Hematopoietic multipotent progenitor cell treated with erythropoietin and hydrocortisone succinate and interleukin-3 and kit ligand, for 6 days (in vitro differentiated cells): ENCODE results near the gene CIITA.
"Not testable (repeated sequence)": the region's sequence is repeated elsewhere in the genome, so short reads cannot be mapped to it uniquely, and the experiment has no call there.

Experiments used
- DNase-seq: peaks from one replicate; pipeline ENCODE4 v3.0.0-alpha.2; 2015

CIITA gene

DNA sequence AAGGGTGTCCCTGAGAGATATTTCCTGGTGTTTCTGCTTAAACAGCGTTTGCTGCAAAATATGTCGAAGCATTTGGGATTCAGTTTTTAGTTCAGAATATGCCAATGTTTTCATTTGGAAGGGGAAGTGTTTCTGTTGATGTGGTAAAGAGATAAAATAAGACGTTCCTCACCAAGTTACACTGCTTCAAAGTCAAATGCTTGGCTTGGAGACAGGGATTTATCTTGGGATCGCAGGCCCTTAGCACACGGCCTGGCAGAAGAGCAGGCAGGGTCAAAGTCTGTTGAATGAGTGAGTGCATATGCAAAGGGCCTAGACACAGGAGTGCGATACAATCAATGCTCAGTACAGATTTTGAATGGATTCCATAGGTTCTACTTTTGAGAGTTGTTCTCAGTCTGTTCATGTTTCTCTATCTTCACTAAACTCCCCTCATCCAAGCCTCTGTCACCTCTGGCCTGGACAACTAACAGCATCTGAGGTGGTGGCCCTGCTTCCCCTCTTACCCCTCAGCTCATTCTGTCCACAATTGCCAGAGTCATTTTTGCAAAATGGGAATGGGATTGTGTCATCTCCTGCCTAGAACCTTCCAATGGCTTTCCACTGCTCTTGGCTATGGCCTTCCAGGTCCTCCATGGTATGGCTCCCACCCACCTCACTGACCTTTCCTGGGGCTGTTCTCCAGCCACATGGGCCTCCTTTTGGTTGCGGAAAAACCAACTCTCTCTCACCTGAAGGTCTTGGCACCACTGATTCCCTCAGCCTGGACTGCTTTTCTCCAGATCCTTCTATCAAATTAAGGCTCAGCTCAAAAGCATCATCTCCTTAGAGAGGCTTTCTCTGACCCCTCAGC, 62.0 kb downstream of the CIITA start:
- DNase-seq, result peak; percentile 73

DNA sequence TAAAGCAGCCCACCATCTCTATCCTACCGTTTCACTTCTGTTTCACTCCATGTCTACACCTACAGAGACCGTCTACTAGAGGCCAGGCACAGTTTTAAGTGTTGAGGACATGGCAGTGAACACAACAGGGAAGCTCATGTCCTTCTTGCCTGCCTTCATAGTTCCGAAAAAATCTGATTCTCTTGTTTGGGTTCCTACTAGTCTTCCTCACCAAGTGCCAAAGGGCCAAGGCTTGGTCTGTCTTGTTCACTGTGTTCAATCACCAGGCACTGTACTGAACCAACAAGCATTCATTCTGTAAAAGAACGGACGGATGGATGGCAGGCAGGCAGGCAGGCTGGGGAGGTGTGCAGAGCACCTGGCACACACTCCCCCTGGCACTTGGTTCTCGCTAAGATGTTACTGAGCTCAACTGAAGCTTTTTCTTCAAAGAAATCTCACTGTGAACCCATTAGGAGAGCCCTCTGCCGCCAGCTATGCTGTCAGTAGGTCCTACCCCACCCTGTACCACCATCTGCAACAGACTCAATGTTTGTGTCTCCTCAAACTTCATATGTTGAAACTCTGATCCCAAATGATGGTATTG, 62.7 kb downstream of the CIITA start:
- no peak for DNase-seq

DNA sequence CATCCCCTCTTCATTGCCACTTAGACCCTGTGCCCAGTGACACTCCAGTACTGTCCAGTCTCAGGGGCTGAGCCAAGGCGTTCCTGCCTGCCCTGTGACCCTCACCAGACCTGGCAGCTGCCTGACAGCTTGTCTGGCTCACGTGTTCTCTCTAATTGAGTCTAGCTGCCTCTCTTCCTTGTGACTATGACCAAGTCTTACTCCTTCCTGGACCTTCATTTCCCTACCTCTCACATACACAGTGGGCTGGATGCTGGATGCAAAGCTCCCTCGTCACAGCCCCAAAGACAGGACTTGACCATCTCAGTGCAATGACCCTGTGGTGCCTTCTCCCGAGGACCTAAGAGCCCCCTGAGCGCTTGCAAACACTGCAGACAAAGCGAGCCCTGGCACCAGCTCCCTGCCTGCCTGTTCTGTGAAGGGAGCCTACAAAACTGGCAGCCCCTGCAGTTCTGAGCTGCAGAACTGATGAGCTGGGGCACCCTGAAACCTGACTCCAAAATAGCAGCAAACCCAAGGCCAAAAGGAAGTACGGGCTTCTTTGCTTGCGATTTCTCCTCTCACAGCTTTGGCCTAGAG, 63.6 kb downstream of the CIITA start:
- DNase-seq, result no peak

DNA sequence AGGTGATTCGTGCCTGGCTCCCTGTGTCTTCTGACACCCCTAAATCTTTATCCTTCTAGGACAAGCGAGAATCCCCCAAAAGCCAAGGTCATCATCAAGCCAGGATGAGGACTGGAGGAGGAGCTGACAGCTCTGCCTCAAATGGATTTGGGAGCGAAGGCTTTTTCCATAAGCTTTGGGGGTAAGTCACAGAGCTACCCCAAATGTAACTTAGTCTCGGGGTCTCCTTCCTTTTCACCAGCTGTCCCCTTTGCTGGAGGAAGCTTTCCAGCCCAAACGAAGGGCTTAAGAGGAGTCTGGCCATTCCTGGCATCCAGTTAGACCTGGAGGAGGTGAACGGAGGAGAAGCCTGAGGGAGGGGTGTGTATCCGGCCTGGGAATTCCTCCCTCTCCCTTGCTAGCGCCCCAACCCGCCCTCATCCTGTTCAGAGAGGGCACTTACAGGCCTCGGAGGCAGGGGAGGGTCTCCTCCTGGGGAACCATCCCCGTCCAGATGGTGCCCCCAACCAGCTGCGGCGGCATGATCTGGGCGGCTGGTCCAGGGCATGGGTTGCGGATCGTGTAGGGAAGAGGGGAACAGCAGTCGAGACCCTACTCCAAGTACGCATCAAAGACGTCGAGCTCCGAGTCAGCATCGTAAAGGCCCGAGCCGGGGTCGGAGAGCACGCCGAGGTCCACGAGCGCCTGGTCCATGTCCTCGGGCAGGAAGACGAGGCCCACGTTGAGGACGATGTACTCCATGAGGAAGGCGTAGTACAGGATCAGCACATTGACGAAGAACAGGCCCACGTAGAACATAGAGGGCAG, 64.3 kb downstream of the CIITA start:
- no peak for DNase-seq

DNA sequence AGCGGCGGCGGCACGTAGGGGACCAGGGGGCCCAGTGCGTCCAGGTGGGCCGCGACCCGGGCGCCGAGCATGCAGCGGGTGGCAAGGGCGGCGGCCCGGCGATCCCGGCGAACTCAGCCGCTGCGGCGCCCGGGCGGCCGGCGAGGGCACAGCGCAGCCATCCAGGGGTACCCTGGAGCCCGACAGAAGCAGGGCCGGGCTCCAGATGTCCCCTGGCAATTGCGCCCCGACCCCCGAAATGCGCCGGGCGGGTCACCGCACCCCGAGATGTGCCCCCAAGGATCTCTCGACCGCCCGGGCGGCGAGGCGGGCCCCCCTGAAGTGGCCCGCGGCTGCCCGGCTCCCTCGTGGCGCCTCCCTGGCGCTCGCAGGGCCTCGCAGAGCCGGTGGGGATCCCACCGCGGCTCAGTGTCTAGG, 64.9 kb downstream of the CIITA start:
- not testable (repeated sequence) for DNase-seq

DNA sequence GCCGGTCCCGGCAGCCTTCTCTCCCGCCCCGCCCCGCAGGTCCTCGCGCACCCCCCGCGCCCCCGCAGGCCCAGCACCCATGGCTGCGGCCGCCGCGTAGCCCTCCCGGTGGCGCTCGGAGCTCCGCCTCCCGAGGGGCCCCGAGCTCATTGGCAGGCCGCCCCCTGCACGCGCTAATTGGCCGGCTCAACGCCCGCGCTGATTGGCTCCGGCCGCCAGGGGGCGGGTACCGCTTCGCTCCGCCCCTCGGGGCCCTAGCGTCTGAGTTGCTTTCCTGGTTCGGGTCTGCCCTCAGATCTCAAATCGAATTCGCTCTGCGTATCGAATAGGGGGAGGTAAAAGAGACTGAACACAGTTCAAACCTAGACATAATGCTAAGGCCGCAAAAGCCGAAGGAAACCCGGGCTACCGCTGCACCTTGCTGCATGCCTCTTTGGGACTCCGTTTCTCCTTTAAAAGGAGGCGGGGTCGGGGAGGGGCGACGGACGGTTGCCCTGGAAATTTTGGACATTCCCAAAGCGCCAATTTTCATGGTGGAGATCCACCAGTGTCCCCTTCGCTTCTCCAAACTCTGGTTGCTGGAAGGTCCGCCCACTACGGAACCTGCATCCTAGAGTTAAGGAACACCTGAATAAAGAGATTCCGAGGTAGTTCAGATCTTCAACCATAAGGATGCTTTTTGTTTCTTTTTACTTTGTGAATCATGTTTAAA, 65.5 kb downstream of the CIITA start, which contains the start of gene DEXI:
DEXI (minus strand) TSS at position 117 of the 712 bp plus-strand sequence. CDS start 463 bp downstream, outside the sequence.
- peak; percentile 96 for DNase-seq

DNA sequence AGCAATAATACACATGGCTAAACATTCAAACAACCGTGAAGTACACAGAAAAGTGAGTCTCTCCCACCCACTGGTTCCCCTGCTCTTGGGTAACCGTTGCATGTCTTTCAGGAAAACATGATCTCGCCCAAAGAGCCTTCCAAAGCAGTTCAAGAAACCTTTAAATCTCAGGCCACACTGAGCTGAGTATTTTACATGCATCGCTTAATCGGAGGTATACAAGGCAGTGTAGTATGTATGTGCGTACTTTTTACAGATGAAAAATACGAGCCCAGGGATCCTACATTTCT, 66.0 kb downstream of the CIITA start:
- DNase-seq, result no peak

DNA sequence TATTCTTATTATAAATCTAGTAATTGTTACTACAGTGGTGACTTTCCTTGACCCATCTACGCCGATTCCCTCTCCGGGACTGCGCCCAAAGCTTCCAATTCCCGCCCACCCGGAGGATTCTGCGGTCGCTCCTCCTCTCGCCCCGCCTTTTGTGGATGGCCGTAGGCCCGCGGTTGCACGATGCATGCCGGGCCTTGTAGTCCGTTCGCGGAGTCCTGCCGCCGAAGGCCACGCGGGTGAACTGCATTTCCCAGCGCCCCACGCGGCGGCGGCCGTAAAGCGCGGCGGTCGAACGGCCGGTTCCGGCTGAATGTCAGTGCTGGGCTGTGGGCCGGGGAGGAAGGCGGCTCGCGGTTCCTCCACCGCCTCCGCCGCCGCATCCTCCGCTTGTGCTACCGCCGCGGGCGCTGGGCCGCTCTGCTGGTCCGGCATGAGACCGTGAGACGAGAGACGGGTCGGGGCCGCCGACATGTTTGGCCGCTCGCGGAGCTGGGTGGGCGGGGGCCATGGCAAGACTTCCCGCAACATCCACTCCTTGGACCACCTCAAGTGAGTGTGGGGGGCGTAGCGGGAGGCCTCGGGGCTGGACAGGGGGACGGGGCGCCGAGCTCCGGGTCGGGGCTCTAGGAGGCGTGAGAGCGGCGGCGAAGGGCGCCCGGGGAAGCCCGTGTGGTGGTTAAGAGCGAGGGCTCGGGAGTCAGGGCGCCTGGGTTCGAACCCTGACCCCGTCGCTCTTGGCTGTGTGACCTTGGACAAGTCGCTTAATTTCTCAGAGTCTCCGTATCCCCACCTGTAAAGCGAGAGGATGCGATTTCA, 67.5 kb downstream of the CIITA start, which contains the start of gene CLEC16A:
CLEC16A (plus strand) TSS at position 316 of the 816 bp plus-strand sequence; CDS start at position 470, 154 bp downstream.
- peak; percentile 97 for DNase-seq

DNA sequence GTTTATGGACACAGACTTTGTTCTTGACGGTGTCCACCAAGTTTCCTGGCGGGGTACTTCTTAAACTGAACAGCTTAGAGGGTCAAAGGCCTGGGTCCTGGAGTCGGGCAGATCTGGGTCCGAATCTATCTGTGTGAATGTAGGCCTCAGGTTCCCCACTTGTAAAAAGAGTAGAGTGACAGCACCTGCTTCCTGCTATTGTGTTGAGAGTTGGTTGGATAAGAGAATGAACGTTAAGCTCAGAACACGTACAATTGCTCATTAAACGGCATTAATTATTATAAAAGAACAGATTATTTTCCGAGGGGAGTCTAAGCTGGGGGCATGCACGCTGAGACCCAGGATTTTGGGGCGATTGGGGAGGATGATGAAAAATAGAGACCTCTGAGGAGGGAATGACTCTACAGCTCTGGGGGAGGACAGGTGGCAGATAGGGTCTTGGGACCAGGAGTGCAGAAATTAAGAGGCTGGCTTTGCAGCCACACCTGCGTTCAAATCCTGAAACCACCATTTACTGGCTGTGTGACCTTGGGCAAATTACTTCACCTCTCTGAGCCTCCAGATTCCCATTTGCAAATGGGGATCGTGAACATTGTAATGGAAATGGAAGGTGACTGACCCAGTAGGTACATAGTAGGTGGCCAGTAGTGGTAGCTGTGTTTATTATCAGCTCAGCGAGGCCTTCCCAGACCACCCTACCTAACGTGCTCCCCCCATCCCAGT, 68.2 kb downstream of the CIITA start:
- DNase-seq, result no peak

DNA sequence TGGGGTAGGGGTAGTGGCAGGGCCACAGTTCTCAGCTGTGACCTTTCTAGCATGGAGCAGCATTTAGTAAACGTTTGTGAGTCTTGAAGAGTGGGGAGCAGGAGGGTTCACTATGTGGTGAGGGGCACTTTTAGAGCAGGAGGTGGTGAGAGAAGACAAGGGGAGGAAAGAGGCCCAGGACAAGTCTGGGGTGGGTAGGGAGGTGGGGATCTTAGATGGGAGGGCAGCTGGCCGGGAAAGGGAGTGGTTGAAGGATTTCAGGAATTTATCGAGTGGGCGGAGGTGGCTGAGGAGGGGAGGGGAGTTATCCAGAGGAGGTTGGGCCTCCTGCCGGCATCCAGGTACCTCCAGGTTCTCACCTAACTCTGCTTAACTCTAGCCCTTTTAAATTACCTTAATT, 69.3 kb downstream of the CIITA start:
- DNase-seq, result no peak

DNA sequence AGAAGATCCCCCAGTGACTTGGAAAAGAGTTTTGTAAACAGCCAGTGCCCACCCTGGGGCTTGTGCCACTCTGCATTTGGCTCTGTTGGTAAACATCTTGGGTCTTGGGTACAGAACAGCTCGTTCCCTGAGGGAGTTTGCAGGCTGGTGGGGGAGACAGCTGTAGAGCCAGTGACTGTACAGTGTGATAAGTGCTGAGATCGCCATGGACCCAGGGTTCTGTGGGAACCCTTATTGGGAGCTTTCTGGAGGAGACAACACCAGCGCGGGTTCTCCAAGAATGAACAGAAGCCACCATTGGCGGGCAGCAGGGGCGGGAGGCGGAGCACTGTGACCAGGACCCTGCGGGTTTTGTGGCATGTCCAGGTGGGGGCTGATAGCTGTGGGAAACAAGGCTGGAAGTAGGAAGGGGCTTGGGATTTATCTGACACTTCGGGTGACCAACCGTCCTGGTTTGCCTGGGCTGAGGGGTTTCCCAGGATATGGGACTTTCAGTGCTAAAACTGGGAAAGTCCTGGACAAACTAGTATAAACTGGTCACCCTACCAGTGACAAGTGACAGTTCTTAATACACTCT, 70.3 kb downstream of the CIITA start:
- peak; percentile 27 for DNase-seq

DNA sequence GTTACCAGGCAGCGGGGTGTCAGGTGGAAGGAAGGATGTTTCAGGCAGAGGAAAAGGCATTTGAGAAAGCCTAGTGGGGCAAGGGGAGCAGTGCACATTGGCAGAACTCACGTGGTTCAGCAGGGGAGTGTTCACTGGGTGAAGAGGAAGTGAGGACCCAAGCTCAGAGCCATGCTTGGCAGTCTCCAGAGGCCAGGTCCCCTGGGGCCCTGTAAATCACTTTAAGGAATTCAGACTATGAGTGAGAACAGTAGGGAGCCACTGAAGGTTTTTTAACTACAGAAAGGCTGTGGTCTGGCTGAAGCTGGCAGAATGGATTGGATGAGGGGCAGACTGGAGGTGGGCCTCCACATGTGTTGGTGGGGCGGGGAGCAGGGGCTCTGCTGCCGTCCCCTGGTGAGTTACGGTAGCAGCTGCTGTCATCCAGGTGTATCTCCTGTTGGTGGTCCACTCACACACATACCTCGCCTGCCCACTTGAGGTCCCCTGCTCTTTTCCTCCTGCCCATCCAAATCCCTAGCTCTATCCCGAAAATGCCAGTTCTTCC, 72.5 kb downstream of the CIITA start:
- DNase-seq, result peak; percentile 76

DNA sequence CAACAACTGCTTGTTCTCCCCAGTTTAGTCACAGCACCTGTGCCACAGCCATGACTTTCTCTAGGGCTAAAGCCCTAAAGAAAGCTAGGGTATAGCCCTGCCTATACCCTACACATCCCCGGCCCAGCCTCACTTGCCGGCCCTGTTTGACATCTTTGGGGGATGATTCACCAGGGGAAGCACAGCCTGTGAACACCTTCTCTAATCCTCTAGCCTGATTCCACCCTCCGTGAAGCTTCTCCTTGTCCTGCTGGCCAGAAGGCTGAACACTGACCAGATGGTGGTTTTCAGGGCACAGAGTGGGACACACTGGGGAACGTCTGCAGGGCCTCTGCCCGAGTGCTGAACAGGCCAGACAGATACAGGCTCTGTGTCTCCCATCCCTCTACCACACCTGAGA, 73.4 kb downstream of the CIITA start:
- no peak for DNase-seq

DNA sequence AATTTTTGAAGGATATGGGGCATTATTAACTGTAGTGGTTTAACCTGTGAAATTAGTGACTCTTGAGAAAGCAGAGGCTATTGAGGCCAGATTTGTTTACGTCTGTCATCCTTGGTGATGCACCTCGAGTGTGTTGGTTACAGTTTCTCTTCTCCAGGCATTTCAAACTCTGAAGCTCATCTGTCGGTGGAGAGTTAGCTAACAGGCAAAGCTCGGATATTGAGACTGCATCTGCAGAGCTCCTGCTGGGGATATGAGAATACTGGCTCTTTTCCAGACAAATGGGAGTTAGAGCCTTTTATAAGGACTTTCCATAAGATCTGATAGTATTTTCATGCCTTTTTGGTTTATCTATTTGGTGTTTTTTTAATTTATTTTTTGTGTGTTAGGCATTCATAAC, 74.0 kb downstream of the CIITA start:
- DNase-seq, result no peak

DNA sequence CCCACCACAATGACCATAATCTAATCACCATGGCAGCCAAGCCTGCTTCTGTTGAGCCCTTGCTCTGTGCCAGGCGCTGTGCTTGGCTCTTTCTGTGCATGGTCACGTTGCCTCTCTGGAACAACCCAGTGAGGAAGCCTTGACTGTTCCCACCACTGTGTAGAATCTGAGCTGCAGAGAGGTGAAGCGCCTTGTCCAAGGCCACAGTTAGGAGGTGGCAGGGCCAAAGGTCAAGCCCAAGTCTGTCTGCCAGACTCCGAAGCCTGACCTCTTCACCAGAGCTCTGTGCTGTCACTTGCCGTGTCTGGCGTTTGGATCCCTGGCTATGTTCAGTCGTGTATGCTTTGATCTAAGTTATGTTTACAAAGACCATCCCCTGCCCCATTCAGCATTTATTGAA, 77.9 kb downstream of the CIITA start:
- no peak for DNase-seq

DNA sequence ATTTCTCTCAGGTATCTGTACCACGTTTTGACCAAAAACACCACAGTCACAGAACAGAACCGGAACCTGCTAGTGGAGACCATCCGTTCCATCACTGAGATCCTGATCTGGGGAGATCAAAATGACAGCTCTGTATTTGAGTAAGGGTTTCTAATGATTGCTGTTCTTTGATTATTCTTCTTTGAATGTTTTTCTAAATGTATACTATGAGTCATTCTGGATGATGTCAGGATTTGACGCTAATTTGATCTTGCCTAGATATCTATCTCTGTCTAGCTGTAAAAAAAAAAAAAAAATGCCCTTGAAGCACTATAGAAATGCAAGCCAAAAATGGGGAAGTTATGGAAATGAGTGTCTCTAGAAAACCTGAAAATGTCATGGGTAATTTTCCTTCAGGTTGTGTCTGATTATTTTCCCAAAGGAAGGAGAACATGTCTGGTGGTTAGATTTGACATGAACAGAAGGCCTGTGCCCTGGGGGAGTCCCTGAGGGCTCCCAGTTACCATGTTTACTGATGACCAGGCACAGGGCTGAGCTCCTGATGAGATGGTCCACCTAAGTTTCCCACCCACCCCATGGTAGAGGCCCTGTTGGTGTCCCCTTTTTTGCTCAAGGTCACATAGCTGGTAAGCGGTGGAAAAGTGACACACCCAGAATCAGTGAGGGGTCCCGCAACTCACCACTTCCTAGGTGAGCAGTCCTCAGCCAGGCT, 80.9 kb downstream of the CIITA start:
- DNase-seq, result peak; percentile 64

DNA sequence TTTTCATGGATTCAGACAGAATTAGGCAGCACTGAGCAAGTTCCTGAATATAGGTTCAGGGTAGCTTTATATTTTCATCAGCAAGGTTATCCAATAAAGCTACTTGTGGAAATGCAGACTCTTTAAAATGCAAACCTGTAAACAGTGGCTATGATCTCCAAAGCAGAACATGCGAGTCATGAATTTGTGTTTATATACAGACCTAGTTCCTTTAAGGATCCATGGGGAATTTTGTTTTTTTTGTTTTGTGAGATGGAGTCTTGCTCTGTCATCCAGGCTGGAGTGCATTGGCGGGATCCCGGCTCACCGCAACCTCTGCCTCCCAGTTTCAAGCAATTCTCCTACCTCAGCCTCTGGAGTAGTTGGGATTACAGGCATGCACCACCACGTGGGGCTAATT, 82.2 kb downstream of the CIITA start:
- DNase-seq, result no peak

DNA sequence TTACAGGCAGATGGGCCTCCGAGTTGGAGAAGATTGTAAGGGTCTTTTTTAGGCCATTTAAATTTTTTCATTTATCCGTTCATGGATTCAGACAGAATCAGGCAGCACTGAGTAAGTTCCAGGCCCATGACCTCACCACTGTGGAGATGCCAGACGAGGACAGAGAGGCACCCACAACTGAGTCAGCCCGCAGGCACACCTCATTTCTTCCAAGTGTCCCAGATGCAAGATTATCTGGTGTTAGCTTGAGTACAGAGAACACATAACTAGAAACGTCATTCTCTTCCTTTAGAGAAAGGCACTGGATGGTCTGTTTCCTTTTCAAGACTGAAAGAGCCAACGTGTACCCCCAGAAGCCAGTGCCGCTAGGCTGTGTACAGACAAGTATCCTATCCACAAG, 84.2 kb downstream of the CIITA start:
- DNase-seq, result no peak

DNA sequence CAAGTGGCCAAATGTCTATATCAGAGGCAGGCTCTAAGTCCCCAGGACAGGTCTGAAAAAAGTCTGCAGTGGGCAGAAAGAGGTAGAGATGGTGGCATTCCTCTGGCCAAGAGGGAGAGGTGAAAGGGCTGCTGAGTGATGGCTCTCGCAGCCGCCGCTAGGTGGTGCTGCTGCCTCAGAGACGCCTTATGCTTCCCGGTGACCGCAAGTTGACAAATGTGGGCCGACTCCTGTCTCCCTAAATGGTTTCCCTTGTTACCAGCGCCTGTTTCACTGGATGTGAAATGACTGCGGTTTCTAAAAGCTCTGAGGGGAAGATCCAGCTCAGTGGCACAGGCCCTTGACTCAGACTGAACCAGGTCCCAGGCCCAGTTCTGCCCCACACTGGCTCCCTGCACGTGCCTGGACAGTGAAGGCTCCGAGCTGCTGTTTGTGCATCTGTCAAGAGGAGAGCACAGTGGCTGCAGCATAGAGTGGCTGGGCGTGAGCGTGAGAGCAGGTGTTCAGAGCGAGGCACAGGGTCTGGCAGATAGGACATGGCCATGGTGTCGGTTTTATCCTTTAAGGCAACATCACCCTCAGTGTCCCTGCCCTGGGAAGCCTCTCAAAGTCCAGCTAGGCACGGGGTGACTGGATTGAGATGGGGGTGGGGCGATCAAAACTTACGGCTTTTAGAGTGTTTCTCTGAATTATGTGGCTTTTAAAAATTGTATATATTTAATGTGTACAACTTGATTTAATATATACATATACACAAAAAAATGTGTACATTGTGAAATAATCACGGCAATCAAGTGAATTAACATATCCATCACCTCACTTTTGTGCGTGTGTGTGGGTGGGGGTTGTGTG, 87.3 kb downstream of the CIITA start:
- peak; percentile 90 for DNase-seq
